IMR-90 (cell line): Measurements from ENCODE around the gene ADRA2C. TPM values are rescaled to one million over a fixed set of nuclear protein-coding genes. Genes with fewer than 3 reads are reported as not detected.

Experiments used
- ATAC-seq: fragments of 200-7000 bp; cut with Tn5 transposase; 2 replicates; pipeline ENCODE4 v1.9.1; 2020; ENCODE audit warnings: low read depth, mild to moderate bottlenecking, moderate library complexity
- BruUV-seq: library from RNA; stranded (reverse); fragments of 400-500 nt; replicated peaks from 2 replicates; lab custom pipeline; 2021; lab: Mats Ljungman, UMichigan
- CTCF ChIA-PET: fragments of 300-600 bp; formaldehyde crosslinking; extraction: SDS; loops from one replicate; lab custom pipeline; 2021; ENCODE audit warnings: antibody characterized with exemption; lab: Yijun Ruan, JAX
- POLR2A ChIA-PET: fragments of 300-600 bp; sonication (Branson Sonifier 250); formaldehyde crosslinking; loops from one replicate; lab custom pipeline; 2022; ENCODE audit warnings: antibody characterized with exemption; ENCODE audit not compliant: unreplicated experiment; lab: Charles Lee
- DNase-seq: peaks from one replicate; pipeline ENCODE4 v3.0.0; 2013
- H2AFZ ChIP-seq: replicated peaks from 2 replicates; pipeline ENCODE3; 2013; ENCODE audit warnings: low read length, mild to moderate bottlenecking; ENCODE audit not compliant: poor library complexity
- H2AK5ac ChIP-seq: 2 replicates; pipeline ENCODE4 v1.6.1; 2013; ENCODE audit warnings: low read depth, low read length, inconsistent platforms
- H2AK9ac ChIP-seq: replicated peaks from 2 replicates; pipeline ENCODE3; 2013; ENCODE audit warnings: mild to moderate bottlenecking, low read depth, low read length, moderate library complexity; ENCODE audit not compliant: poor library complexity
- H2BK120ac ChIP-seq: 2 replicates; pipeline ENCODE4 v1.6.1; 2013; ENCODE audit warnings: low read depth, low read length, inconsistent platforms
- H2BK15ac ChIP-seq: 3 replicates; pipeline ENCODE4 v1.6.1; 2013; ENCODE audit warnings: low read depth, low read length, inconsistent platforms
- H2BK20ac ChIP-seq: 2 replicates; pipeline ENCODE4 v1.6.1; 2013; ENCODE audit warnings: low read depth, mild to moderate bottlenecking, inconsistent platforms, low read length, moderate library complexity
- H2BK5ac ChIP-seq: 2 replicates; pipeline ENCODE4 v1.6.1; 2013; ENCODE audit warnings: mild to moderate bottlenecking, low read depth, low read length, inconsistent platforms; ENCODE audit not compliant: poor library complexity, severe bottlenecking
- H3K14ac ChIP-seq: replicated peaks from 2 replicates; pipeline ENCODE4 v1.6.1; 2013; ENCODE audit warnings: low read depth, low read length, inconsistent platforms
- H3K18ac ChIP-seq: 2 replicates; pipeline ENCODE4 v1.6.1; 2013; ENCODE audit warnings: low read depth, low read length, control low read depth
- H3K23ac ChIP-seq: 2 replicates; pipeline ENCODE4 v1.6.1; 2013; ENCODE audit warnings: low read depth, low read length, inconsistent platforms
- H3K27ac ChIP-seq: 2 replicates; pipeline ENCODE4 v1.5.1; 2013; ENCODE audit warnings: mild to moderate bottlenecking, control low read depth, low read length; ENCODE audit not compliant: insufficient read depth
- H3K27me3 ChIP-seq: 2 replicates; pipeline ENCODE4 v1.6.1; 2013; ENCODE audit warnings: low read length; ENCODE audit not compliant: control insufficient read depth, insufficient read depth
- H3K36me3 ChIP-seq: 2 replicates; pipeline ENCODE4 v1.6.1; 2013; ENCODE audit warnings: low read length, mixed read lengths; ENCODE audit not compliant: control insufficient read depth, insufficient read depth
- H3K4ac ChIP-seq: 2 replicates; pipeline ENCODE4 v1.6.1; 2013; ENCODE audit warnings: low read depth, low read length, inconsistent platforms
- H3K4me1 ChIP-seq: 2 replicates; pipeline ENCODE4 v1.6.1; 2013; ENCODE audit warnings: low read length, mixed read lengths; ENCODE audit not compliant: control insufficient read depth, insufficient read depth
- H3K4me2 ChIP-seq: 2 replicates; pipeline ENCODE4 v1.6.1; 2013; ENCODE audit warnings: low read depth, mild to moderate bottlenecking, control low read depth, low read length, moderate library complexity
- H3K4me3 ChIP-seq: 2 replicates; pipeline ENCODE4 v1.5.1; 2013; ENCODE audit warnings: low read depth, mild to moderate bottlenecking, control low read depth, low read length, moderate library complexity; ENCODE audit not compliant: insufficient read depth
- H3K56ac ChIP-seq: 2 replicates; pipeline ENCODE4 v1.6.1; 2013; ENCODE audit warnings: low read length, inconsistent platforms; ENCODE audit not compliant: insufficient read depth; ENCODE audit errors: extremely low read depth
- H3K79me1 ChIP-seq, 2 experiments: 2 replicates each; pipeline ENCODE4 v1.6.1; 2013; ENCODE audit warnings: low read length in 2 of 2, inconsistent platforms in 1 of 2, low read depth in 1 of 2
- H3K9ac ChIP-seq: 2 replicates; pipeline ENCODE4 v1.6.1; 2013; ENCODE audit warnings: low read depth, low read length, control low read depth
- H3K9me1 ChIP-seq: 2 replicates; pipeline ENCODE4 v1.6.1; 2013; ENCODE audit warnings: low read length, inconsistent platforms; ENCODE audit not compliant: insufficient read depth
- H3K9me3 ChIP-seq: 2 replicates; pipeline ENCODE4 v1.6.1; 2013; ENCODE audit warnings: low read length; ENCODE audit not compliant: control insufficient read depth, insufficient read depth
- H4K20me1 ChIP-seq: 2 replicates; pipeline ENCODE4 v1.6.1; 2013; ENCODE audit warnings: low read length, inconsistent platforms; ENCODE audit not compliant: insufficient read depth
- H4K5ac ChIP-seq: 2 replicates; pipeline ENCODE4 v1.6.1; 2013; ENCODE audit warnings: mild to moderate bottlenecking, low read depth, low read length, control low read depth
- H4K8ac ChIP-seq, 2 experiments: 2 replicates each; pipeline ENCODE4 v1.6.1; 2013; ENCODE audit warnings: low read depth in 2 of 2, low read length in 2 of 2, control low read depth in 1 of 2, inconsistent platforms in 1 of 2
- H4K91ac ChIP-seq: 2 replicates; pipeline ENCODE4 v1.6.1; 2013; ENCODE audit warnings: low read depth, low read length, inconsistent platforms; ENCODE audit not compliant: insufficient read depth
- BHLHE40 ChIP-seq: fragments of 150-350 bp; IDR thresholded peaks from 2 replicates; pipeline ENCODE4 v1.6.1; 2016; ENCODE audit warnings: mild to moderate bottlenecking, low read depth, low read length
- CHD1 ChIP-seq: IDR thresholded peaks from 2 replicates; pipeline ENCODE4 v1.6.1; 2012; ENCODE audit warnings: low read depth, low read length, improper control_type of control experiment
- FOS ChIP-seq: fragments of 150-350 bp; IDR thresholded peaks from 2 replicates; pipeline ENCODE4 v1.6.1; 2016; ENCODE audit warnings: low read depth, low read length
- MAFK ChIP-seq: IDR thresholded peaks from 2 replicates; pipeline ENCODE4 v1.6.1; 2012; ENCODE audit warnings: low read depth, low read length, improper control_type of control experiment
- MAZ ChIP-seq: IDR thresholded peaks from 2 replicates; pipeline ENCODE4 v1.6.1; 2012; ENCODE audit warnings: low read depth, mild to moderate bottlenecking, low read length, improper control_type of control experiment, moderate library complexity, borderline replicate concordance
- NFE2L2 ChIP-seq: fragments of 150-350 bp; IDR thresholded peaks from 2 replicates; pipeline ENCODE4 v1.6.1; 2016; ENCODE audit warnings: low read depth, mild to moderate bottlenecking, low read length
- POLR2A ChIP-seq: IDR thresholded peaks from 2 replicates; pipeline ENCODE4 v1.6.1; 2012; ENCODE audit warnings: mild to moderate bottlenecking, low read depth, low read length
- RFX5 ChIP-seq: IDR thresholded peaks from 2 replicates; pipeline ENCODE4 v1.8.0; 2012; ENCODE audit warnings: low read depth, mild to moderate bottlenecking, low read length, moderate library complexity
- WGBS, 2 experiments: methylation state at CpG; one replicate each; pipeline versions ENCODE4 v1.1.5 to v1.1.7; 2013; ENCODE audit warnings: missing lambda C conversion rate in 2 of 2; ENCODE audit not compliant: insufficient read length in 1 of 2; ENCODE audit errors: extremely low coverage in 2 of 2; 5-methylcytosine and 5-hydroxymethylcytosine counted together
- dilution Hi-C: fragments of 300-500 bp; cut with HindIII; formaldehyde crosslinking; loops from one replicate; pipeline ENCODE4 v1.14.3; 2018; ENCODE audit warnings: low sequenced_read_pairs; ENCODE audit not compliant: unreplicated experiment
- in situ Hi-C: fragments of 300-500 bp; cut with MboI; formaldehyde crosslinking; loops from 3 replicates; pipeline ENCODE4 v1.14.3; 2019; ENCODE audit warnings: low sequenced_read_pairs, inconsistent platforms, mixed read lengths
- intact Hi-C: fragments of 100-400 bp; cut with micrococcal nuclease; formaldehyde crosslinking; loops from 2 replicates; pipeline ENCODE4 v1.10.0; 2022
- polyA plus RNA-seq, 3 experiments: library from polyadenylated mRNA; depleted of rRNA; stranded (reverse); fragments of >200 nt; gene quantifications; 2 replicates each; pipeline ENCODE4 v1.2.3, GENCODE V29; 2012; ENCODE audit warnings: low replicate concordance in 1 of 3
- total RNA-seq: library from RNA; depleted of rRNA; stranded (reverse); fragments of >200 nt; gene quantifications from 2 replicates; pipeline ENCODE4 v1.2.3, GENCODE V29; 2012
- TF ChIP-seq, protein P1 (sequence below): fragments of 150-350 bp; IDR thresholded peaks from 2 replicates; pipeline ENCODE4 v1.6.1; 2017; ENCODE audit warnings: mild to moderate bottlenecking, antibody characterized with exemption, low read length, low read depth
- TF ChIP-seq, protein P2 (sequence below): fragments of 150-350 bp; IDR thresholded peaks from 2 replicates; pipeline ENCODE4 v1.6.1; 2016; ENCODE audit warnings: low read depth, mild to moderate bottlenecking, low read length, moderate library complexity, borderline replicate concordance

Gene ADRA2C
- total and polyA plus RNA-seq, 2 of the 4 experiments (the other 2 are of a cell fraction): under 0.01 to 0.14 TPM

DNA sequence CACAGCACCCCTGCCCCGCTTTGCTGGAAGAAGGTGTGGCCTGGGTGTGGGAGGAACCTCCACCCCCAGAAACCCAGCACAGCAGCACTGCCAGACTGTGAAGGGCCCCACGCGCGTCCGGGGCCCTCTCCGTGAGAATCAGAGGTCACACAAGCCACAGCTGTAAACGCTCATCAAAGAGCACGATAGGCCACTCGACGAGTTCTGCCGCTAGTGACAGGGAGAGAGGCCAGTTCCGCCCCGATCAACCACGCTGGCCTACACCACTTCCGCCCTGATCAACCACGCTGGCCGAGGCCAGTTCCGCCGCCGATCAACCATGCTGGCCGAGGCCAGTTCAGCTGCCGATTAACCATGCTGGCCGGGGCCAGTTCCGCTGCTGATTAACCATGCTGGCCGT, 25.9 kb upstream of the ADRA2C start:
- Histone ChIP-seq H3K9me3 (peaks cover 11% of the 10 kb centered on the region), H2BK5ac (no peak overlapping the region), H2AFZ (no peak overlapping the region), H2AK5ac (no peak overlapping the region), H4K5ac (no peak overlapping the region), H3K4me2 (no peak overlapping the region), H3K14ac (no peak overlapping the region), H2BK120ac (no peak overlapping the region), H3K27ac (no peak overlapping the region), H4K91ac (no peak overlapping the region), H2BK15ac (no peak overlapping the region), H3K4me1 (no peaks in the 10 kb centered on the region), H3K9me1 (no peaks in the 10 kb centered on the region), H3K36me3 (no peaks in the 10 kb centered on the region), H3K56ac (no peak overlapping the region), H3K79me1 (no peaks in the 10 kb centered on the region), H3K27me3 (peaks cover 44% of the 10 kb centered on the region), H4K20me1 (no peaks in the 10 kb centered on the region), H3K4me3 (no peak overlapping the region), H2BK20ac (no peak overlapping the region), H2AK9ac (no peak overlapping the region), H3K18ac (no peak overlapping the region), H4K8ac (no peak overlapping the region), H3K9ac (no peak overlapping the region), H3K4ac (no peak overlapping the region), H3K23ac (no peak overlapping the region)
- BruUV-seq: no TSS peak
- intact Hi-C loops: no loop called here
- ChIA-PET POLR2A (no interaction called here), CTCF (no interaction called here)
- TF ChIP-seq NFE2L2 (no peak), FOS (no peak), MAFK (no peak), BHLHE40 (no peak), CHD1 (no peak), POLR2A (no peak), MAZ (no peak), RFX5 (no peak)
- TF ChIP-seq, protein P1, sequence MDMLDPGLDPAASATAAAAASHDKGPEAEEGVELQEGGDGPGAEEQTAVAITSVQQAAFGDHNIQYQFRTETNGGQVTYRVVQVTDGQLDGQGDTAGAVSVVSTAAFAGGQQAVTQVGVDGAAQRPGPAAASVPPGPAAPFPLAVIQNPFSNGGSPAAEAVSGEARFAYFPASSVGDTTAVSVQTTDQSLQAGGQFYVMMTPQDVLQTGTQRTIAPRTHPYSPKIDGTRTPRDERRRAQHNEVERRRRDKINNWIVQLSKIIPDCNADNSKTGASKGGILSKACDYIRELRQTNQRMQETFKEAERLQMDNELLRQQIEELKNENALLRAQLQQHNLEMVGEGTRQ: no peak
- TF ChIP-seq, protein P2, sequence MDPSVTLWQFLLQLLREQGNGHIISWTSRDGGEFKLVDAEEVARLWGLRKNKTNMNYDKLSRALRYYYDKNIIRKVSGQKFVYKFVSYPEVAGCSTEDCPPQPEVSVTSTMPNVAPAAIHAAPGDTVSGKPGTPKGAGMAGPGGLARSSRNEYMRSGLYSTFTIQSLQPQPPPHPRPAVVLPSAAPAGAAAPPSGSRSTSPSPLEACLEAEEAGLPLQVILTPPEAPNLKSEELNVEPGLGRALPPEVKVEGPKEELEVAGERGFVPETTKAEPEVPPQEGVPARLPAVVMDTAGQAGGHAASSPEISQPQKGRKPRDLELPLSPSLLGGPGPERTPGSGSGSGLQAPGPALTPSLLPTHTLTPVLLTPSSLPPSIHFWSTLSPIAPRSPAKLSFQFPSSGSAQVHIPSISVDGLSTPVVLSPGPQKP: no peak
- DNase-seq: no peak
- in situ Hi-C loops: no loop called here
- WGBS, 2 experiments: 54% methylated on average over 17 of the region's 25 CpGs; no CpG with 5 or more reads in 1 of the 2 experiments
- ATAC-seq: no peak
- dilution Hi-C loops: no loop called here
